ENCODE data around the gene YRDC. TPM values are rescaled to one million over a fixed set of nuclear protein-coding genes. Genes with fewer than 3 reads are reported as not detected.

YRDC gene
- total RNA-seq, 2 experiments from 2014 or later = 22.9 to 36.3 TPM

Other genes with a start within 250 kb of the YRDC start
- gene GNL2, start 212.3 kb downstream of the YRDC start, total RNA-seq = 10 to 100 TPM; 82.3 to 98.8 TPM
- not detected for gene RSPO1, start 173.3 kb downstream of the YRDC start, total RNA-seq
- 10 to 100 TPM; 61.2 to 61.7 TPM for gene CDCA8, start 115.7 kb downstream of the YRDC start, total RNA-seq
- under 1 TPM; 0.43 to 0.51 TPM for gene EPHA10, start 43.1 kb downstream of the YRDC start, total RNA-seq
- gene MANEAL, start 14.4 kb downstream of the YRDC start, total RNA-seq = 1 to 10 TPM; 1.0 TPM
- 10 to 100 TPM; 10.8 to 17.9 TPM for gene C1orf122, start 418 bp downstream of the YRDC start, total RNA-seq
- 10 to 100 TPM; 16.1 to 23.8 TPM for gene MTF1, start 51.4 kb upstream of the YRDC start, total RNA-seq
- 10 to 100 TPM; 27.7 to 28.9 TPM for gene INPP5B, start 138.8 kb upstream of the YRDC start, total RNA-seq
- gene SF3A3, start 181.8 kb upstream of the YRDC start, total RNA-seq = 100 to 1,000 TPM; 131 TPM
- gene FHL3, start 197.3 kb upstream of the YRDC start, total RNA-seq = 10 to 100 TPM; 21.1 to 23.8 TPM
- gene UTP11, start 204.5 kb upstream of the YRDC start, total RNA-seq = 10 to 100 TPM; 68.9 to 82.4 TPM
- under 1 TPM; 0.11 to 0.26 TPM for gene POU3F1, start 238.6 kb upstream of the YRDC start, total RNA-seq